Endometrial microvascular endothelial cells (primary cell): ENCODE data around the gene C5orf15. TPM values are rescaled to one million over a fixed set of nuclear protein-coding genes. Genes with fewer than 3 reads are reported as not detected.

Experiments used
- in situ Hi-C: cut with HindIII; loops from 2 replicates; pipeline ENCODE4 v1.10.0; 2017; ENCODE audit warnings: low sequenced_read_pairs, low pct_unique_long_range_greater_than_20kb; ENCODE audit errors: inconsistent ontology term
- total RNA-seq: library from RNA; depleted of rRNA; stranded (reverse); fragments of >200 nt; gene quantifications from one replicate; pipeline ENCODE4 v1.2.3, GENCODE V29; 2015; ENCODE audit errors: inconsistent ontology term

Gene C5orf15
- 40.9 TPM for total RNA-seq

DNA sequence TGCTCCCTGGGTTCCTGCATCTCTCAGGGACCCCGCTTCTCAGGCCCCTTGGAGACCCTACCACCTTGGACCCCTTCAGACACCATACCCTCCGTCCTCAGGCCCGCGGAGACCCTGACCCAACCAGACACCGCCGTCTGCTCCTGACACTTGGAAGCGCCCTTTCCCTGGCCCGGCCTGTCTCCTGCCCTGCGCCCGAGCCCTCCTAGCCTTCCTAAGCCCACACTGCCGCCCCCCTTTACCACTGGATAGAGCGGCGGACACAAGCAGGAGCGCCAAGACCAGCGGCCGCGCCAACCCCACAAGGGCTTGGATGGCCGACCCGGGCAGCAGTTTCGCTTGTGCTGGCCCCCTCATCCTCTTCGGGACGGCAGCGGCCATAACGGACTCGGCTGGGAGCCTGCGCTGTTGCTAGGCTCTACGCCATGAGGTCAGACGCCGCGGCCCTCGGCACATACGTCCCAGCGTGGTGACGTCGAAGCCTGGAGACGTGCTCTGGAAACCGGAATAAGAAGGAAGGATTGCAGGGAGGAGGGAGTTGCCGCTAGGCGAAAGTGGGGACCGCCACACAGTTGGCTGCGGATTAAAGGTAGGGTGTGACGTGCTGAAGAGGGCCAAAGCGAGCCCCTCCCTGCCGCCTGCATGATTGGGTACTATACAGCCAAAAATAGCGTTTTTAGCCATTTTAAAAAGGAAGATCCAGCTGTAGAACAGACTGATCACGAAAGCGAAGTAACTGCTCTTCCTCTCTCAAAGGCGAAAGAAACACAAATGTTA, at the start of gene C5orf15:
Gene C5orf15 (minus strand): TSS at position 422 of the 777 bp plus-strand sequence. CDS start 41 bp downstream, at position 381.
- in situ Hi-C loops, result no loop called here

DNA sequence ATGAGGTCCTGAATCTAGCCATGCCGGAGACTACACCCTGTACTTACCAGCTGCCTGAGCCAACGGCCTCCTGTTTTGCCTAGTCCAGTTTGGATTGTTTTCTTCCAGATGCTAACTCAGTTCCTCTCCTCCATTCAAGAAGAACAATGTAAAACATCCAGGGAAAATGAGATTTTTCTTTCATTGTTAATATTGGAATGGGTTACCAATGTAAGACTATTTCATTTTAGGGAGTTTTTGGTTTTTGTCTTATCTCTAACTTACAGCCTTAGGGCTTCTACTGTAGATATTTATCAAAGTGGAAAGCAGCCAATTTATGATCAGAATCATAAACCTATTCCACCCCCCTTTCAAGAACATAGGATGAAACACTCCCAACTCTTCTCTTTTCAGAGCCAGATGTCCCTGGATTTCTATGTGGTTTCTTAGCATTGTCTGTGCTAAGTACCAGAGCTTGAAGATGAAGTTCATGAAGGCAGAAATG, 39.9 kb upstream of the C5orf15 start:
- in situ Hi-C loops, result no loop called here

DNA sequence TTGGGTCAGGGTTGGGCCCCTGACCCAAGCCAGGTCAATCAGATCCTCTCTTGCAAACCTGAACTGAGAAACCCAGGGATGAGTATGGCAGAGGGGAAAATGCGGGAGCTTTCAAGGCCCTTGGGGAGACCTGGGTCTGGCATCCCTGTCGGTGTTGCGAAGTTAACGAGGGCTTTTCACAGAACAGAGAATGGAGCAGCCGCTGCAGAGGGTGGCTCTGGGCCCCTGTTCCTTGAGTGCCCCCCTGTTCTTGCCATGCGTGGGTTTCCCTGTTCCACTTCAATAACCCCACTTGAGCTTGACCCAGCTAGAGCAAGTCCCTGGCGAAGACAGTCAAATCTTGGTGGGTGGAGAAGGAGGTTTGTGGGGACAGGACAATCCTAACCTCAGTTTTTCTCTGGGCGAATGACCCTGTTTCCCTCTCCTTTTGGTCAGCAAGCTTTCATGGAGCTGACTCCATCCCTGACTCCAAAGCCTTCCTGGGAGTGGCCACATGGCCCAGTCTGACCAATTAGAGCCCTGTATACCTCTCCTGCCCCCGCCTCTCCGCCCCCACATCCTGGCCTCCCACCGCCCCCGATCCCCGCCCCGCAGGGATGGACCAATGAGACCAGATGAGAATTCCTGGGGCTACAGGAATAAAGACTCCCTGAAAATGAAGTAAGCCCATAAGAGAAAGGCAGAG, 39.3 kb upstream of the C5orf15 start:
- in situ Hi-C loops, result no loop called here

DNA sequence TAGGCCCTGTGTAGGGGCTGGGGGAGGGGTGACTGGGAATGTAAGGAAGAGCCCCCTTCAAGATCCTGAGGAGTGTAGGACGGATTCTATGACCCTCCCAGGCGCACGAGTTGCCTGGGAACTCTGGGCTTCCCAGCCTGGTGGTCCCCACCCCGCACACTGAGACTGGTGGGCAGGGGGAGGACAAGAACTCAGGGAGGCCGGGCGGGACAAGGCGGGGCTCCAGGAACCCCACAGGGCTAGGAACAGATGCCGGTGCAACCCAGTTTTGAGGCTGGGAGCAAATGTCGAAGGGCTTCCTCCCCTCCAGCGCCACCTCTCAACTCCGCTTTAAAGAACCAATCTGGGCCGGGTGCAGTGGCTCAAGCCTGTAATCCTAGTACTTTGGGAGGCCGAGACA, 37.7 kb upstream of the C5orf15 start:
- in situ Hi-C loops, result no loop called here

DNA sequence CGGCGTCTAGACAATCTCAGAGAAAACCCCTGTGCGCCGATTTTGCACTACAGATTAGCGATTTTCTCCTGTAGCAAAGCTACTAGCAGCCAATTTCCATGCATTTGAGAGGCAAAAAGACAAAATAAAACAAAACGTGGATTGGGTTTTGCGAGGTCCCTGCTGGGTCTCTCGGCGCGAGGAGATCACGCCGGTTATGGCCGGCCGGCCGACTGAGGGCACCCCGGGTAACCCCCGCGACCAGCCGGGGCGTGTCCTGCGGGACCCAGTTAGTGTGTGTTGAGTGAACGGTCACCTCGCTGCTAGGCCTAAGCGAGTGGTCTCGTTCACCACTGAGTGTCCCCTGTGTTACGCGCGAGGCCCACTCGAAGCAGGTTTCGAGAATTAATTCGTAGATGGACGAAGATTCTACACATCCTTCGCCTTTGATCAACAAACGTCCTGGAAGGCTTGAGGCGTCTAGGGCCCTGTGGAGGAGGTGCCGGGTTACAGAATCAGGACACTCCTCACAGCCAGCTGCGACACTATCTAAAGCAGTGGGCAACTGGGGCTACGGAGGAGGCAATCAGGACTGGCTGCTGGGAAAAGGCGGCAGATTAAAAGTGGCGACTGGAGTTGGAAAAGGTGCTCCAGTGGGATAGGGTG, 37.1 kb upstream of the C5orf15 start:
- in situ Hi-C loops, result no loop called here

DNA sequence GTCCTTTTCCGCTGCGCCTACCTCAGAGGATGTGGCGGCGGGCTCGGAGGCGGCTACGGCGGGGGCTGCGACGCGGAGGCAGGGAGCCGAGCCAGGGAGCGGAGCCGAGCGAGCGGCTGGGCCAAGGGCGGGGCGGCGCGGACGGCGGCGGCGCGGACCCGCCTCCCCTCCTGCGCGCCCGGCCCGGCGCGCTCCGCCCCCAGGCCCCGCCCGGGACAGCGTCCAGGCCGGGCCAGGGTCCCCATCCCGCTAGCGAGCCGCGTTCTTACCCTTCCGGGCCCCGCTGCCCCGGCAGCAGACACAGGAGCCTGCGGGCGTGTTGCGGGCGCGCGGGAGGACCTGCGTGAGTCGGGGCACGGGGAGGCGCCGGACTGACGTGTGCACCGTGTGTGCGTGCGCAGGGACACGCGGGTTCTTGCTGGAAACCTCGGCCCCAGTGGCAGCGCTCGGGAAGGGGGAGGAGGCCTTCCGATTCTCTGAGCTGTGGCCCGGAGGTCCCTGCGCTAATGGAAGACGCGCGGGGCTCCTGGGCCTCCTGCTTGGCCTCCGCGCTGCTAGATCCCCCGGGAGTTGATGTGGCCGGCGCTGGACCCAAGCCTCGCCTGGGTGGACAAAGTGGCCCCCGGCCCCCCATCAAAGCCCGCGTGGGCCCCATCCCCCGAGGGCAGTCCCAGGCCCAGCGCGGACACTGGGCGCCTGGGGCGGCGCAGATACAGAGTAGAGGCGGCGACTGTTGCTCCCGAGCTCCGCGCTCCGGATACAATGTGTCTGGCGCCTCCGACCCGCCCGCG, 36.4 kb upstream of the C5orf15 start, which contains the start of gene VDAC1:
Gene VDAC1 (minus strand): TSS at position 350 of the 791 bp plus-strand sequence. CDS start 11,963 bp downstream, outside the sequence.
- in situ Hi-C loops, result no loop called here

DNA sequence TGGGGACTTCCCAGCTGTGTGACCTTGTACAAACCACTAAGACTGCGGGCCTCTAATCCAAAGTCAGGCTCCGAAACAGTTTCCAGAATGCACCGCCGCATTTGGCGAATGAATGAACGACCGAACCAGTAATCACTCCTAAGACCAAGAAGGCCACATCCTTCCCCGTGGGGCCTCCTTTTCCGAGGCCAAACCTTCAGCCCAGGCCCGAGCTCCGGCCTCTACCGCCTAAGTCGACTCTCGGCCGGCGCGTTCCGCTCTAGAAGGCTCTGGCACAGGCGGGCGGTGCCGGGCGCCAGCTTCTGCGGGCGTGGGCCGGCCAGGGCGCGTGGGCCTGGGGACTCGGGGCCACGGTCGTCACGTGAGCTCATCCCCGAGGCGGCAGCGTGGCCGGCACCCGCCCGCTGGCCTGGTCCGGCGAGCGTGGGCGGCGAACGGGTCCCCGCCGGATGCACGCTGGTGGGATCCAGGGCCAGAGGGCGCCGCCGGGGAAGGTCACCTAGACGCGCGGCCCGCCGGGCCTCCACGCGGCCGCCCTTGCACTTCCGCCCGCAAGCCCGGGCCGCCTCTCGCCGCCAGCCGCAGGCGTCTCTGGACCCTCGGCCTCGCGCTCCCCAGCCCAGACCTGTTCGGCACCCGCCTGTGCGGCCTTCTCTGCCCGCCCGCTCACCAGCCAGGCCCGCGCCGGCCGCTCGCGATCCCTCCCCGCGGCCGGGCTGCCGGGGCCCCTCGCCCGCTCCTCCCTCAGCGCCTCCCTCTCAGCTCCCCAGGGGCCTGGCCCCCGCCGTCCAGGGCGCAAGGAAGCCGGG, 35.6 kb upstream of the C5orf15 start:
- in situ Hi-C loops, result no loop called here

DNA sequence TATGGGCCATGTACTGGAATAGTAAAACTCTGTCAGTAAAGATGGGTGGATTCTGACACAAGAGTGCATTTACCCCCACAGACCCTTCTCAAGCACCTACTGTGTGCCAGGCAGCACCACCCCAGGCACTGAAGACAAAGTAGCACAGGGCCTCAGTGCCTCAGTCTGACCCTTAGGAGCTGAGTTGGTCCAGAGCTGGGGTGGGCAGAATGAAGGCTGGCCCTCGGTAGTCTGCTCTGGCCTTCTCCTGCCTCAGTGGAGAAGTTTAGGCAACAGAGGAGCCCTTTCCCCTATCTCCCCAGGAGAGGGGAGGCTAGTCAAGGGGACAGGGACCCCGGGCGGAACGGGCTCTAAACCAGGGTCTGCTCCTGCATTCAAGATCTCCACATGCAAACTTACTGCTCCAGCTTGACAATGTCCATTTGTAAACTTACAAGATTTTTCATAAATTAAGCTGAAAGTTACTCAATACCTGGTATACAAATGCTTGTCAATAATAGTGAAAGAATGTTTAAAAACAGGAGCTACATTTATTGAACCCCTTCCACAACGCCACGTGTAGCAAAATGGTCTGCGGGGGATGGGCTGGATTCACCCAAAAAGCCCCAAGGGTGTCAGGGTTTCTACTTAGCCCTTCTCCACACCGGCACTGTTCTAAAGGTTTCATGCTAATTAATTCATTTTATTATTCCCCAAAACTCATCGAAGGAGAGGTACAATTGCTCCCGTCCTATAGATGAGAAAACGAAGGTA, 34.8 kb upstream of the C5orf15 start:
- in situ Hi-C loops, result no loop called here

DNA sequence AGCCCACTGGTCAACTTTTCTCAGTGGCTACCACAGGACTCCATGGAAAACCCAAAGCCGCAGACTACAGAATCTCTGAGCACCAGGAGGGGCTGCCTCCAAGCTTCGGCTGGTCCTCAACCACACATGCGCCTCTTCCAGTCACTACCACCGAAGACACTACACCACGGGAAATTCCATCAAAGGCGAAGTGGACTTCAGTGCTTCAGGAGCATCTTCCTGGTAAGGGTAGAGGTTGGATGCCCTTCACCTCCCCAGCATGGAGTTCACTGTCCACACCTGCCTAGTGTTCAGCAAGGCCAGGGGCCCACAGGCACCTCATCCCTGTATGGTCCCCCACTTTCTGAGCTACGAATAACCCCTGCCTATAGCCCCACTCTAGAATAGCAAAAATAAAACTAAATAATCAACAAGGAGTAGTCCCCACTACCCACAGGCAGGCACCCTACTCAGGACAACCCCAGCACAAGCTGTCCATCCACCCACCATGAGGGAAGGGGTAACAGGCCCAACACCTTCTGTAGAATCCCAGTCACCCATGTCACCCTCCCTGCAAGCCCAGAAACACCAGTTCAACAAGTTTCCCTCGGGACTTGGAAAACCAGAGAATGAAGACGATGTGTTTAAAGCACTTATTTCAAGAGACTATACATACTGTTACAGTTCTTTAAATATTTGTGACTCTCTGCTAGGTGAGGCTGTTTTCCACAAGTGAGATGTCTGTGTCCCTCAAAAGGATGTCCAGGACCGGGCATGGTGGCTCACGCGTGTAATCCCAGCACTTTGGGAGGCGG, 33.7 kb upstream of the C5orf15 start:
- in situ Hi-C loops, result no loop called here

DNA sequence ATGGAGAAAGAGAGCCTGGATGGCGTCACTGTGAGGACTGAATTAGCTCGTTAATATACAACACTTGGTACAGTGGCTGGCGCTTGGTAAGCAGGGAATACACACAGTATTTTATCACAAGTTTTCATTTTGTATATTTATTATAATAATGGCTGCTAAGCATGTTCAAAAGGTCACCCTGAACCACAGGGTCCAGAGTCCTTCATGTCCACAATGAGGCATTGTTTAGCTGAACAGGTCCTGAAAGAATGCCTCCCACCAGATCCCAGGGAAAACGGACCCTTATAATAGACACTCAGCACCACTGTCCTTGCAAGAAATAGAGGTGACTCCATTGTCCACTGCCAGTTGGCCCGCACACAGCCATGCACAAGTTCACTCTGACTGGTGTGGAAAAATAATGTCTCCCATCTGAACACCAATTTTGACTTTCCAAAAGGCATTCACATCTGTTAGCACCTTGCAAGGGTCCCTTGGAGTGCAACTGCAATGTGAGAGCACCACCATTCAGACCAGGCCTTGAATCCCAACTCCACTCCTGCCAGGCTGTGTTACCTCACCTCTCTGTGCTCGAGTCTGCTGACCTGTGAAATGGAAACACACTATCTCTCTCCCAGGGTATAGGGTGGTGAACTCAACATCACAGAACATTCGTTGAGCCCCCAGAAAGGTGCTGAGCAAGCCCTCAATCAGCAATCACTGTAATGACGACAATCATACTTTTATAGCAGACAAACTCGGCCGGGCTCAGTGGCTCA, 32.5 kb upstream of the C5orf15 start:
- in situ Hi-C loops, result no loop called here

DNA sequence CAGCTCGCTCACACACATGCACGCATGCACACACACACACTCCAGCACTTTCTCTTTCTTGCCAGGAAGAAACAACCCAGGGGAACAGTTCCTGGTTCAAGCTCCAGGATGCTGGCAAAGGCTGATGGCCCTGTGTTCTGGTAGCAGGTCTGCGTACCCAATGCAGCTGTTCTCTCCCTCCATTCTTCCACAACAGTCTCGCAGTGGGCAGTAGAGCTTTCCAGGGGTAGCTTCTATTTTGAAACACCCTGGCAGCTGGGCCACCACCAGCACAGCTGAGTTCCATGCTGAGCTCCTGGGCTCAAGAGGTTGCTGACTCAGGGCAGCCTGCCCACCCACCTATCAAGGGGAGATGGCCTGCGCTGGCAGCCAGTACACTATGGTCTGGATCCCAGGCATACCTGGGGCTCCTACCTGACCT, 31.7 kb upstream of the C5orf15 start:
- in situ Hi-C loops, result no loop called here

DNA sequence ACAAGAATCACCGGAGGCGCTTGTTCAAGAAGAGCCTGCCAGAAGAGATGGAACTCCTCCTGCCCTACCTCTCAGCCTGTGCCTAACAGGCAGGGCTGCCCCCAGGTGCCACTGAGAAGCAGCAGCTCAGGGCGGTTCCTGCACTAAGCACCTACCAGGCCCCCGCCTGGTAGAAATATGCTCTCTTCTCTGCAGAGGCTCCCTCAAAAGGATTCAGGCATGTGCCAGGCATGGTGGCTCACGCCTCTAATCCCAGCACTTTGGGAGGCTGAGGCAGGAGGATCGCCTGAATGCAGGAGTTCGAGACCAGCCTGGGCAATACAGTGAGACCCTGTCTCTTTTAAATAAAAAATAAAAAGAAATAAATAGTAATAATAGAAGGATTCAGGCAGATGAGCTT, 30.4 kb upstream of the C5orf15 start:
- in situ Hi-C loops, result no loop called here

DNA sequence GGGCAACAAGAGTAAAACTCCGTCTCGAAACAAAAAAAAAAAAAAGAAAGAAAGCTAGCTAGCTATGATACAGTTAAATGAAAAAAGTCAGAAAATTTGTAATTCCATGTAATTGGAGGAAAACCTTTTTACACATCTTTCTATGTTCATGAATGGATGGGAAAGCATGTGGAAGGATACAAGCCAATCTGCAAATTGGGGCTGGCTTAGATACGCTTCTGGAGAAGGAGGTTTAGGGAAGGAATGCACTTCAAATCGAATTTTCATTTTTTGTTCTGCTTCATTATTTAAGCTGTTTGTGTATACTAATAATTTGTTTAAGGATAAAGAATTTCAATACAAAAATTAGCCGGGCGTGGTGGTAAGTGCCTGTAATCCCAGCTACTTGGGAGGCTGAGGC, 29.6 kb upstream of the C5orf15 start:
- in situ Hi-C loops, result no loop called here

DNA sequence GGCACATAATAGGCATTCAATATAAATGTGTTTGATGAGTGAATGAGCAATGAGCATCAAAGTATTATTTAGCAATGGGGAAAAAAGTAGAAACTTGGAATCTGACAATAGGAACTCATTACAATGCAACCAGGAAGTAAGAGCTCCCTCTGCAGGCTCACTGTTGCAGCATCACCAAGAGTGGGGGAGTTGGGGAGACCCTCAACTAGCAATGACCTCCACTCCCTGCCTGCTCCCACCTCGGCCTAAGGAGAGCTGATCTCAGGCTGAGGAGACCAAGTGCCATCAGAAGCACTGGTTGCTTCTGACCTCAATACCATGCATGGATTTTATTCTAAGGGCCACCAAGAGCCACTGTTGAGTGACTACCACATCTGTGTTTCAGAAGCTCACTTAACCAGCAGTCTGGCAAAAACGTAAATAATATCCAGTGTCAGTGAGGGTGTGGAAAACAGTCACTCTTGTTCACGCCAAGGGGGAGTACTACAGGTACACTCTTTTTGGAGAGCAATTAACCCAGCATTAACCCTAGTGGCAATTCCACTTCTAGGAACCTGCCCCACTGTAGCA, 28.3 kb upstream of the C5orf15 start:
- in situ Hi-C loops, result no loop called here

DNA sequence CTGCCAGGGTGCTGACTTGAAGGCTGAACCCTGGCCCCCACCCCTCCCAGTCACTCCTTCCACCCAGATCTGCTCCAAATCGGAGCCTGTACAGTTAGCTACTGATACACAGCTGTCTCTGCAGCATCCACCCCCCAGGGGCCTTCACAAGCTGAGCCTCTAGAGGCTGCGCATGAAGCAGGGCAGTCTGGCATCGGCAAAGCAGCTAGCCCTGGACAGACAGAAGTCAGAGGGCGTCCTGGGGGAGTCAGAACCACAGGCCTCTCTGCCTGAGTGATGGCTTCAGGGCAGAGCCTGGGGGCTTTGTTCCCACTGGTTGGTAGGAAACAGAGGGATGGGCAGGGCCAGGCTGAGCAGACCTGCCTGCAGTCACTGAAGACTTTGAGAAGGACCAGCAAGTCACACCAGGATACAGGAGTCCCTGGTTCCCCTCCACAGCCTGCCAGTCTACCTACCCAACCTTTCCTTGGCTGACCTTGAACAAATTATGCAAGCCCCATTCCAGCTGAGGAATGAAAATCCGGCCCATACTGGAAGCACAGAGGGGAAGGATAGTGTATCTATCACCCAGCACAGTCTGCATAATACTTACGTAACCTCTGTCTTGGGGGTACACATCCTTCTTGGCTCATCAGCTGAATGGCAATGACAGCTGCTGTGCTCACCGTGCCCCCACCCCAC, 27.6 kb upstream of the C5orf15 start:
- in situ Hi-C loops, result no loop called here
